Right lung (tissue), 5 donors: ENCODE data around the gene FES. TPM values are rescaled to one million over a fixed set of nuclear protein-coding genes. Genes with fewer than 3 reads are reported as not detected.
"Not testable (repeated sequence)": the region's sequence is repeated elsewhere in the genome, so short reads cannot be mapped to it uniquely, and the experiment has no call there.

Source experiments
- DNase-seq, 2 donors: peaks; one replicate each; pipeline ENCODE4 v3.0.0-alpha.2; 2013
- polyA plus RNA-seq, 5 donors: library from polyadenylated mRNA; unstranded; fragments of 120-200 nt; gene quantifications; one replicate each; pipeline versions ENCODE4 v1.2.1 to v1.2.3, GENCODE V29; 2013; ENCODE audit warnings: inconsistent platforms in 1 of 5, low replicate concordance in 1 of 5; ENCODE audit not compliant: insufficient read length in 5 of 5, insufficient read depth in 1 of 5

Gene FES
- polyA plus RNA-seq, 5 donors: 19.0 to 31.2 (median 21.9) TPM

GRCh38 chr15:90860942-90861675, 23.2 kb upstream of the FES start:
- DNase-seq: no peak

DNA sequence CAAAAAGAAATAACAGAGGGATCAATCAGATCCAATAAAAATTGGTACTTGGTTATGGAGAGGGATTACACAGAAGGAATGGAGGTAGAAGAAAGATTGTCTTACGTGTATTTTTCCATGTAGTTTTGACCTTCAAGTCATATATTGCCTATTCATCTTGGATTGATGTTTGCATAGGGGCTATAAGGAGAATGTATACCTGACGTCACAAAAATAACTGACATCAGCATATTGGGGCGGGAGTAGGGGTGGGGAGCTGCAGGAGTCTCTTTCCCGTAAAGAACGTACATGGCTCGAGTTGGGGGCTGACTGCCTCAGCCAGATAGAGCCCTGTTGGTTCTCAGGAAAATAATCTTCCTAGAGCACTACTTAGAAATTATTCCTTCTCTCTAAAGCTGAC, 21.8 kb upstream of the FES start:
- no peak for DNase-seq

DNA sequence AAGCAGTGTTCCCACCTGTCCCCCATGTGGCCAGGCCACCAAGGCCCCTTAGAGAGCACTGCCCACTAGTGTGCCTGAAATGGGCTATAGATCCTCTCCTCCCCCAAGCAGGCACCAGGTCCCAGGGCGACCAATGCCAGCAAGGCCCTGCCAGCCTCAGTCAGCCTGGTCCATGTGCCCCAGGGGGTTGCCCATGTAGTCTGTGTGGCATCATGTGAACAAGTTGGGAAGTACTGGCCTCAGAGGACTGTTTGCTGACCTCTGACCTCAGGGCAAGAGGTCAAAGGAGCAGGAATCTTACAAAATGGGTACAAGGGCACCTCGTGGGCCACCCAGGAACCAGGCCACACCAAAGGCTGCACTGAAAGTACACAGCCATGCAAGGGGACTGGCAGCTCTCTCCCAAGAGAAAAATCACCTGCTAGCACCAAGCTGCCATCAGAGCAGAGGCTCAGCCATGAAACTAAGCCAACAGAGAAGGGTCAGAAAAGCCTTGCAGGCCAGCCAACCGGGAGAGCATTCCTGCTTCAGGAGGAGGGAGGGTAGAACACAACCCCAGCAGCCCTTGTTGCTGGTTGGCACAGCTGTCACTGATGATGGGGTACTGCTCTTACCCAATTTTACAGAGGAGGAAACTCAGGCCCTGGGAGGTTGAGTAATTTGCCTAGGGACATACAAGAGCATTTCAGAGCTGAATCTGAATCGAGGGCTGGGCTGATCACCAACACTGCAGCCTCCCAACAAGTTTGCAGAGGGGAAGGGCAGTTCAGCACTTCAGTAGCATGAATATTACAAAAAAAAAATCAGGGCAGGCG, 21.1 kb upstream of the FES start:
- DNase-seq: no peak

- no peak for DNase-seq
These were observed 20.3 kb upstream of the FES start for GRCh38 chr15:90863987-90864386.

GRCh38 chr15:90864507-90864906, 19.8 kb upstream of the FES start:
- no peak for DNase-seq

GRCh38 chr15:90865702-90866101, 18.6 kb upstream of the FES start:
- no peak for DNase-seq

GRCh38 chr15:90866161-90866715, 18.1 kb upstream of the FES start:
- no peak for DNase-seq

- no peak for DNase-seq
These were observed 17.5 kb upstream of the FES start for GRCh38 chr15:90866800-90867199.

DNA sequence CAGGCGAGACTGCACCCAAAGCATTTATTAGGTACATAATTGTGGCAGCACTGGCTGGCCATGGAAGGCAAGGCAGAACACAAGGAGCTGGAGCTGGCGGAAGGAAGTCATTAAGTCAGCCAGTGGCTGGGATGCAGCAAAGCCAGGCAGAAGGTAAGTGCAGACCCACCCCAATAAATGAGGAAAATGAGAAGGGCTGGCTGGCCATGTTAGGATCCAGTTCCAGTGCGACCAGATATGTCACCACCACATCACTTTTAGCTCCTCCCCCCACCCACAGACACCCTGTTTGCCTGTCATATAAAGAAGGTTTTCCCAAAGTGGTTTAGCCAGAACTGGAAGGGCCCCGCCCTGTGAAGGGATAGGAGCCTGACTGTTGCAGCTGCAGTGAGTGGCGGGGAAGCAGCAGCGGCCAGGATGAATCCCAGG, 16.0 kb upstream of the FES start, which contains the start of gene FURIN:
FURIN (plus strand) TSS at position 328 of the 429 bp plus-strand sequence. CDS start 7,153 bp downstream, outside the sequence.
- DNase-seq: no peak

GRCh38 chr15:90869140-90869541, 15.2 kb upstream of the FES start:
- DNase-seq: no peak

DNA sequence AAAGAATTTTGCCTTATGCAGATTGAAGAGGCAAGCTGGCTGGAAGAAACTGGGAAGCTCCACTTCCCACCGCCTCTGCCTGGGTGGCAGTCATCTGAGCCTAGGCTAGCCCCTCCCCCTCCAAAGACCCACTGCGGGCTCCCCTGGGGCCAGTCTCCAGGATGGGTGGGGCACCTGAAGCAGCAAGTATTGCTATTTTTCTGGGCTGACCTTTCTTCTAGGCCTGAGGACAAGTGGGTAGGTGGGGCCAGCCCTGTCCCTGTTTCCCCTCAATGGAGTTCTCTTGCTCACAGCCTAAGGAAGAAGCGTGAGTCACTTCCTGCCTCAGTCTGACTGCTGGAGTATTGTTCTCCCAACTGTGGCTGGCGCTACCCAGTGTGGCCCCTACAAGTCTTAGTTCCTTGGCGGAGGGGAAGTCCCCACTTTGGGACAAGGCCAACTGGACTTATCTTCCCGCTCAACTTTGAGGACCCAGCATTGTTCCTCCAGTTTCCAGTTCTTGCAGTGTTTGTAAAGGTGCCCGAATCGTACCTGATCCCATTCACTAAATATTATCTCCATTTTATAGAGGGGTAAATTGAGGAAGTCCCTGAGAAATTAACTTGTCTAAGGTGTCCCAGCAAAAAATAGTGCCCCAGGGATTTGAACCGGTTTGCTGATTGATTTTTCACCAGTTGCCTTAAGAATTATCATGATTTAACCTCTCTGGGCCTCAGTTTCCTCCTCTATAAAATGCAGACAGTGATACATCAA, 14.5 kb upstream of the FES start:
- no peak for DNase-seq

DNA sequence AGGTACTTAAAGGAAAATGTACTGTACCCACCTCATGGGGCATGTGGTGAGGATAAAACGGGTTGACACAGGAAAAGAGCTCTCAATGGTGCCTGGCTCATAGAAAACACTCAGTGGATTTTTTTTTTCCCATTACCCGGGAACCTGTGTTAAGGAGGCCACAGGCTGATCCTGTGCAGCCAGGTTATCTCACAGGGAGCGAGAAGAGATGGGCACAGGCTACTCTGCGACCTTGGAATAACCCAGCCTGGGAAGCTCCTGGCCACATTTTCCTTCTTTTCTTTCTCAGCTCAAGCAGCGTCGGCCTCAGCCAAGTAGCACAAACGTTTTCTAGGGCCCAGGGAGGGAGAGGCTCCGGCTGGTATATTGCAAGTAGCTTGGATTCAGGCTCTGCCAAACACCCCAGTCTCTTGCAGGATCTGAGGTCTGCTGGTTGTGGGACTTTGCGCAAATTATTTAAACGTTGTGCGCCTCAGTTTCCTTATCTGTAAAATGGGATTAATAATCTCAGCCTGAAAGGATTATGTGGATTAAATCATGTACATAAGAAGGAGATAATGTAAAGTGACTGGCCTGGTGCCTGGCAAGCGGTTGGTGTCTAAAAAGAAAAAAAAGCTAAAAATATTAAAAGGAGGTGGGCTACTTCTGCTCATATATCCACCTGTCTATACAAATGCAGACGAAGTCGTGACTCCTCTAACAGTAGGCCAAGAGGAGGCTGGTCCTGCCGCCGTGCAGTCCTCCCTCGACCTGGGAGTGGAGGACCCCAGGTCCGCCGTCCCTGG, 13.8 kb upstream of the FES start:
- no peak for DNase-seq

DNA sequence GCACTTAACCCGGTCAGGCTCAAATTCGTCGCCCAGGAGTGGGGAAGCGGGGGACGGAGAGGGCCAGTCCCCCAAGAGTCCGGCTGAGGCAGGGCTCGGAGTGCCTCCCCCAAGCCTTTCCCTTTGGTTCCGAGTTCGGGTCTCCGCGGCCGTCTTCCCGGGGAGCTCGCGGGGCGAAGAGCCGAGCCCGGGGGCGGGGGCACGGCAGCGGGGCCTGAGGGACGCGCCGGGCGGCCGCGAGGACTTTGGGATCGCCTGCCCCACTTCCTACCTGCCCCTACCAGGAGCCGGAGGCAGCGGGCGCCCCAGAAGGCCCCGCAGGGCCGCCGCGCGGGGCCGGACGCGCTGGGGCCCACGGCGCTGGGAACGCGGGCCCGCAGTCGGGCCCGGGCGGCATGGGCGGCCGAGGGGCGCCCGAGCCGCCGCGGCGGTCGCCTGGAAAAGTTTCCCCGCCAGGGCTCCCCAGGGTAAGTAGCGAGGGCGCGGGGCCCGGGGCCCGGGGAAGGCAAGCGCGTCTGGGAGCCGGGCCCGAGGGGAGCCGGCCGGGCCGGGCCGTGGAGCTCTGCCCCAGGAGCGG, 13.1 kb upstream of the FES start:
- no peak for DNase-seq

DNA sequence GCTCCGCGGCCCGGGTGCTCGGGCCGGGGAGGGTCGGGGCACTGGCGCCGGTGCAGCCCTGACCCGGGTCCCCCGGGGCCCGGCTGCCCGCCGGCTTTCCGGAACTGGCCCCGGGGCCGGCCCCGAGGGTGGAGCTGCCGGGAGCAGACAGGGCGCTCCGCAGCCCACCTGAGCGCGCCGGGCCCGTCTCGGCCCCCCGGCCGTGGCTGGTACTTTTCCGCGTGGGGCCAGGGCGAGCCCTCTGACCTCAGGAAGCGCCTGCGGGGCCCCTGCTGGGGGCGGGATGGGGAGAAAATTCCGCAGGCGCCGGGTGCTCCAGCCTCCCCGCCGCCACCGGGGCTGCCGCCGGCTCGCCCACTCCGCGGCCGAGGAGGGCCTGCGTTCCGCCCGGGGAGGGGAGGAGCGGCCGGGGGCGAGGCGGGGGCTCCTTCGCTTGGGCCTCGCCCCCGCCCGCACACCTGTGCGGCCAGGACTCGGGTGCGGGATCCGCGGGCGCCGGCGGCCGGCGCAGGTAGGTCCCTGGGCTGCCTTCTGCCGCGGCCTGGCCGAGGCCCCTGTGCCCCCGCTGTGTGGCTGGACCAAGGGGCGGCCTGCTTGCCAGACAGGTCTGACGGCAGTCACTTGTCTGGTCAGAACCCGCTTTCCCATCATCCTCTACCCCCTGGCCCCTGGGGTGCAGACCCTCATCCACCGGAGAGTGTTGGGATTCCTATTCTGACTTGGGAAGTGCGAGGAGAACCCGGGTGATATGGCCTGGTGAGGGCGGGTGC, 12.4 kb upstream of the FES start:
- no peak for DNase-seq

- no peak for DNase-seq
These were observed 11.7 kb upstream of the FES start for GRCh38 chr15:90872486-90873184.

- no peak for DNase-seq
These were observed 10.8 kb upstream of the FES start for GRCh38 chr15:90873488-90873997.

GRCh38 chr15:90873998-90874605, 10.2 kb upstream of the FES start:
- no peak for DNase-seq

DNA sequence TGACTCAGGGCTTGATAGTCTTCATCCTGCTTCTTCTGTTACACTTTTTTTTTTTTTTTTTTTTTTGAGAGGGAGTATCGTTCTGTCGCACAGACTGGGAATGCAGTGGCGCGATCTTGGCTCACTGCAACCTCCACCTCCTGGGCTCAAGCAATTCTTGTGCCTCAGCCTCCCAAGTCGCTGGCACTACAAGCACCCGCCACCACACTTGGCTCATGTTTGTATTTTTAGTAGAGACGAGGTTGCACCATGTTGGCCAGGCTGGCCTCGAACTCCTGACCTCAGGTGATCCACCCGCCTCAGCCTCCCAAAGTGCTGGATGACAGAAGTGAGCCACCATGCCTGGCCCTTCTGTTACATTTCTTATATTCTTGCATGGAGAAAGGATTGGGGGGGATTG, 9.3 kb upstream of the FES start:
- not testable (repeated sequence) for DNase-seq

DNA sequence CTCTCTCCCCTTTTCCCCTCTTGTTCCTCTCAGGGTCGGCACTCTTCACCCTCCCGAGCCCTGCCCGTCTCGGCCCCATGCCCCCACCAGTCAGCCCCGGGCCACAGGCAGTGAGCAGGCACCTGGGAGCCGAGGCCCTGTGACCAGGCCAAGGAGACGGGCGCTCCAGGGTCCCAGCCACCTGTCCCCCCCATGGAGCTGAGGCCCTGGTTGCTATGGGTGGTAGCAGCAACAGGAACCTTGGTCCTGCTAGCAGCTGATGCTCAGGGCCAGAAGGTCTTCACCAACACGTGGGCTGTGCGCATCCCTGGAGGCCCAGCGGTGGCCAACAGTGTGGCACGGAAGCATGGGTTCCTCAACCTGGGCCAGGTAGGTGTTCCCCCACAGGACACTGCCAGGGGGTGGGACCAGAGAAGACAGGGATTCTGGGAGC, 8.7 kb upstream of the FES start:
- DNase-seq: no peak
